HG02970 (cell line): ENCODE measurements around the gene PTEN.
"Not testable (repeated sequence)": the region's sequence is repeated elsewhere in the genome, so short reads cannot be mapped to it uniquely, and the experiment has no call there.

ENCODE experiments used
- ATAC-seq: cut with Tn5 transposase; IDR thresholded peaks from one replicate; pipeline ENCODE4 v1.9.1; 2021; ENCODE audit warnings: mild to moderate bottlenecking, moderate library complexity, moderate number of reproducible peaks; ENCODE audit not compliant: unreplicated experiment, low FRiP score

The PTEN gene

GRCh38 chr10:87844837-87845623 lies 18.4 kb upstream of the PTEN start:
- ATAC-seq = no peak

DNA sequence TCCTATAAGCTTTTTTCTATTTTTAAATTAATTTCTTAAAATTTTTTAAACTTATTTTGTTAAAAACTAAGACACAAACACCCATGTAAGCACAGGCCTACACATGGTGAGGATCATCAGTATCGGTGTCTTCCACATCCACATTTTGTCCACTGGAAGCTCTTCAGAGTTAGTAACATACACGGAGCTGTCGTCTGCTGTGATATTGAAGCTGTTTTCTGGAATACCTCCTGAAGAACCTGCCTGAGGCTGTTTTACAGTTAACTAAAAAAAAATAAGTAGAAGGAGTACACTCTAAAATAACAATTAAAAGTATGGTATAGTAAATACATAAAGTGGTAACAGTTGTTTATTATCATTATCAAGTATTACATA lies 17.8 kb upstream of the PTEN start:
- no peak for ATAC-seq

DNA sequence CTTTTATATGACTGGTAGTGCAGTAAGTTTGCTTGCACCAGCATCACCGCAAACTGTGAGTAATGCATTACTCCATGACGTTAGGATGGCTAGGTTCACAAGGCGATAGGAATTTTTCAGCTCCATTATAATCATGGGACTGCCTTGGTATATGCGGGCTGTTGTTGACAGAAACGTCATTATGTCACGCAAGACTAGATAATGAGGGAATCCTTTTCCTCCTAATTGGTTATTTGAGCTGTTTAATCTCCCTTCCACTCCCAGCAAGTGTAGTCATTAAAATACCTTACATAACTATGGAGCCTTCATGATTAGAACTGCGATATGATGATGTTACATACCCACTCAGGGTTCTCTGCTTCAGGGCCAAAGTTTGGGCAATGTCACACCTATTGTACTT lies 17.4 kb upstream of the PTEN start:
- ATAC-seq = no peak

DNA sequence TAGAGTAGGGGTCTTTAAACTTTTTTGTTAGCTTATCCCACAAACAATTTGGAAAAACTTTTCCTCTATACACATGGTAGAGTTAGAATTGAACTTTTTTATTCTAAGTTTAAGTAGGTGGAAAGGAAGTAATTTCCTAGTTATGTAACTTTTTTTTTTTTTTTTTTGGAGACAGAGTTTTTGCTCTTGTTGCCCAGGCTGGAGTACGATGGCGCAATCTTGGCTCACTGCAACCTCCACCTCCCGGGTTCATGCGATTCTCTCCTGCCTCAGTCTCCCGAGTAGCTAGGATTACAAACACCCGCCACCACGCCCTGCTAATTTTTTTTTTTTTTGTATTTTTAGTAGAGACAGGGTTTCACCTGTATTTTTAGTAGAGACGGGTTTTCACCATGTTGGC lies 16.7 kb upstream of the PTEN start:
- ATAC-seq = not testable (repeated sequence)

DNA sequence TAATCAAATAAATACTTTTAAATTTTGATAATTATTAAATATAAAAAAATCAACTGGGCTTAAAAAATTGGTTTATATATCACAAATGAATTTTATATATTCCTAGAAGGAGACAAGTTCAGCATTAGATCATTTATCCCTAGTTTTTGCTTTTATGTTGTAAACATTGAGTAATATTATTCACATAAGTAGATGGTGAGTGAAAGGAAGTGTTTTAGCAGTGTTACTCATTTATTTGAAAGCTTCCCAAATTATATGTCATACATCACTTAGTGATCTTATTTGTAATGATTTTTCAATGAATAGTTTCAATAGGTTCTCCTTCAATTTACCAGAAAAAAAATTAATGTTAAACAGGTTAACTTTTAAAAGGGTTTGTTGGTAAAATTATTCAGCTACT lies 15.9 kb upstream of the PTEN start:
- ATAC-seq = no peak

GRCh38 chr10:87849001-87849400 lies 14.4 kb upstream of the PTEN start:
- no peak for ATAC-seq

DNA sequence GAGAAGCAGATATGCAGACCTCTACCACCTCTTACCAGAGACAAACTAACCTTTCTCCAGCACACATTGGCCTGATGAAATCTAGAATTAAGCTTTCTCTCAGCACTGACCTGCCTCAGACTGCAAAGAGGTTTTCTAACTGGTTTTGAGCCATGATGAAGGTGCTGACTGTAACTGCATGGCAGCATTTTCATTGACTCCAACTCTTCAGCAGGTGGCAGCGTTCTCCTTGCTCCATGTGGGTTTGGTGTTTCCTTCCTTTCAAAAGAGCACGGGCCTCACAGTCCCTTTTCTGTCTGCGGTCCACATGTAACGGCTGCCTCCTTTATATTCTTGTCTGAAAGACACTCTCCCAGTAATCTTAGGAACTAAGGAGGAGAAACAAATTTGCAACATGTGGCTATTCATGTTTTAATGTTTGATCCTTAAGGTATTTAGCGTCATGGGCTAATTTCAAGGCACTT lies 12.7 kb upstream of the PTEN start:
- ATAC-seq = no peak

DNA sequence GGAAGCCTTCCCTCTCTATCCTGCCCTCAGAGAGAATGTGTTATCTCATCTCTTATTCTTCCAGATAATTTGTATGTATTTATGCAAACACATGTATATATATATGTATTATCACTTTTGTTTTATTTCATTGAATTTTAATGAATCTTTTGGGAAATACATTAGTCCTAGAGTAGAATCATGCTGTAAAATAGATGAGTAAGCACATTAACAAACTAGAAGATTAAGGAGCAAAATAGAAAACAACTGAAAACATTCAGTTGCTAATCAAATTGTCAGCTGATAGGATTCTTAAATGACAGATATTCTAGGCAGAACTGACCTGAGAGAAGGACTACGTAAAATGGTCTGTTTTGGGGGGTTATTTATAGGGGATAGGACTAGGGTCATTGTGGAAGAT lies 11.3 kb upstream of the PTEN start:
- no peak for ATAC-seq

DNA sequence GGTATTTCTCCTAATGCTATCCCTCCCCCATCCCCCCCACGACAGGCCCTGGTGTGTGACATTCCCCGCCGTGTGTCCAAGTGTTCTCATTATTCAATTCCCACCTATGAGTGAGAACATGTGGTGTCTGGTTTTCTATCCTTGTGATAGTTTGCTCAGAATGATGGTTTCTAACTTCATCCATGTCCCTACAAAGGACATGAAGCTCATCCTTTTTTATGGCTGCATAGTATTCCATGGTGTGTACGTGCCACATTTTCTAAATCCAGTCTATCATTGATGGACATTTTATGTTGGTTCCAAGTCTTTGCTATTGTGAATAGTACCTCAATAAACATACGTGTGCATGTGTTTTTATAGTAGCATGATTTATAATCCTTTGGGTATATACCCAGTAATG lies 8.2 kb upstream of the PTEN start:
- ATAC-seq = not testable (repeated sequence)

DNA sequence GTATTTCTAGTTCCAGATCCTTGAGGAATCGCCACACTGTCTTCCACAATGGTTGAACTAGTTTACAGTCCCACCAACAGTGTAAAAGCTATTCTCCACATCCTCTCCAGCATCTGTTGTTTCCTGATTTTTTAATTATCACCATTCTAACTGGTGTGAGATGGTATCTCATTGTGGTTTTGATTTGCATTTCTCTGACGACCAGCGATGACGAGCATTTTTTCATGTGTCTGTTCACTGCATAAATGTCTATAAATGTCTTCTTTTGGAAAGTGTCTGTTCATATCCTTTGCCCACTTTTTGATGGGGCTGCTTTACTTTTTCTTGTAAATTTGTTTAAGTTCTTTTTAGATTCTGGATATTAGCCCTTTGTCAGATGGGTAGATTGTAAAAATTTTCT lies 7.8 kb upstream of the PTEN start:
- not testable (repeated sequence) for ATAC-seq

GRCh38 chr10:87860156-87860795 lies 3.1 kb upstream of the PTEN start:
- ATAC-seq = no peak

- ATAC-seq = no peak
These were observed 2.5 kb upstream of the PTEN start for GRCh38 chr10:87860816-87861403.

GRCh38 chr10:87861566-87861952 lies 1.9 kb upstream of the PTEN start:
- ATAC-seq = peak; percentile 11

- peak; percentile 48 for ATAC-seq
These were observed 1.3 kb upstream of the PTEN start for GRCh38 chr10:87861953-87862678.

GRCh38 chr10:87862679-87863052 lies 759 bp upstream of the PTEN start:
- no peak for ATAC-seq

GRCh38 chr10:87863951-87864495 lies 598 bp downstream of the PTEN start:
- not testable (repeated sequence) for ATAC-seq

- no peak for ATAC-seq
These were observed 1.2 kb downstream of the PTEN start for GRCh38 chr10:87864496-87865059.

- ATAC-seq = no peak
These were observed 1.9 kb downstream of the PTEN start for GRCh38 chr10:87865241-87865881.

DNA sequence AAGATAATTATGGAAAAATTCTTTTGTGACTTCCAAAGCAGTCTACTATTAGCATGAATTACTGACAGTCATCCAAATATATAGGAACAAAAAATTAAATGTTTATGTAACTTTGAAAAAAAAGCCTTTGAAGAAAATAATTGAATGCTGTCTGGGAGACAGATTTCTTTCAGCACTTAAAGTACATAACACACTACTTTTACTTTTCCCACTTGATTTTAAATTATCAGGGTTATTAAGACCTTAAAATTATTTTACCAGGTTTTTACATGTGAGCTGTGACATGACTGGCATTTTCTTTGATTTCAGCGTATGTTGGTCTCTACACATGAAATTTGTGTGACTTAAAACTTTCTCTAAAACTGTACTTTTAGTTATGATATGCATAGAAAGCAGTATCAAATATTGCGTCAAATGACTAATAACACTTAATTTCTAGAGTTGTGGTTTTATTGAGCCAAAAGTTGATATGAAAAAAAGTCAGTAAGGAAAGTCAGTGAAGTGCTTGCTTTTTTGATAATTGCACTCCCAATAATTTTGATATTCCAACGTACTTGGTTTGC lies 3.1 kb downstream of the PTEN start:
- ATAC-seq = no peak

DNA sequence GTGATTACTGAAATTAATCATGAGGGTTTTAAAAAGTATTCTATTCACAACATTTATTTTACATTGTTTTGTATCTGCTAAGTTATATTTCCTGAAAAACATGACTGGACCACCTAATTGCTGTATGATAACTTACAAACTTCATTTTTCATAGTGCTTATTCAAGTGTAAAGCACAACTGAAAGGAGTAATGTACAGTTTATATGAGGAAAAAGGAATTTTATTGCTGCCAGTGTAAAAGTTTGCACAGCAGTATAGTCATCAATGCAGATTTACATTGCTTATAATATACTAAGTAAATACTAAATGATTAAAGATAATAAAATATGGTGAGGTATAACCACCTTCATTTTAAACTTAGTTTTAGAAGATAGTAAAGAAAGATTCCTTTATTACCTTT lies 4.0 kb downstream of the PTEN start:
- ATAC-seq = no peak
